Measurements from ENCODE around the gene RRM2.
"Not testable (repeated sequence)": the region's sequence is repeated elsewhere in the genome, so short reads cannot be mapped to it uniquely, and the experiment has no call there.

The RRM2 gene

DNA sequence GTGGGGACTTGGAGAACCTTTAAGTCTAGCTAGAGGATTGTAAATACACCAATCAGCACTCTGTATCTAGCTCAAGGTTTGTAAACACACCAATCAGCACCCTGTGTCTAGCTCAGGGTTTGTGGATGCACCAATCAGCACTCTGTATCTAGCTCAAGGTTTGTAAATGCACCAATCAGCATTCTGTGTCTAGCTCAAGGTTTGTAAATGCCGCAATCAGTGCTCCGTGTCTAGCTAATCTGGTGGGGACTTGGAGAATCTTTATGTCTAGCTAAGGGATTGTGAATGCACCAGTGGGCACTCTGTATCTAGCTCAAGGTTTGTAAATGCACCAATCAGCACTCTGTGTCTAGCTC lies 30.7 kb upstream of the RRM2 start:
- not testable (repeated sequence) for DNase-seq

DNA sequence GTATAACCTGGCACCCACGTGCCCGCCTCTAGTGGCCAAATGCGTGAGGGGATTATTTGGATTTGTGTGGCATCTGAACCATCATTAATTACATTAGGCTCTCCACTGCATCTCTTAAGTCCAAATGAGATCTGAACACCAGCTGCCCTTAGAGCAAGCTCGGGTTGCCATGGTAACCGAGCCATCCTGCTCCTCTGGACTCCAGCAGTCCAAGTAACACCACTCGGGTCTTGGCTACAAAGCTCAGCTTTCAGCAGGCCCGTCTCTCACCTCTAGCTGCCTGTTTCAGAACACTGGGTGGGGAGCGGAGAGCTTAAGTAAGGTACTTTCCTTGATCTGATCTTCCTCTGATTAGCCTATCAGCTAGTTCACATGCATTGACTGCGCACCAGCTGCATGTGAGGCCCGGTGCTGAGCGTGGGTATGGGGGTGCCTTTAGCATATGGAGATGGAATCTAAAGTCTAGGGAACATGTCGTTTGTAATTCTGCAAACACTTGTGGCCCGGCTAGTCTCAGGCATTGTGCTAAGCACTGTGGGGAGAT lies 28.2 kb upstream of the RRM2 start:
- no peak for DNase-seq

DNA sequence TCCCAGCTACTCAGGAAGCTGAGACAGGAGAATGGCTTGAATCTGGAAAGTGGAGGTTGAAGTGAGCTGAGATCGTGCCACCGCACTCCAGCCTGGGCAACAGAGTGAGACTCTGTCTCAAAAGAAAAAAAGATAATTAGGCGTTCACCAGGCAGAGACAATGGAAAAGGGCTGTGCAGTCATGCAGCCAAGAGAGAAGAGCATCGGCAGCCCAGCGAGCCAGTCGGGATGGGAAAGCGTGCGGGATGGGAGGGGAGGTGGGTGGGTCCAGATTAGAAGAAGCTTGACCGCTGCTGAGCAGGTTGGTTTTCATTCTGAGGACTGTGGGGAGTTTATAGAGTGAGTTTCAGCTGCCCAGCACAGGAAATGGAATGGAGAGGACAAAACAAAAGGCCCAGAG lies 27.4 kb upstream of the RRM2 start:
- DNase-seq: no peak

DNA sequence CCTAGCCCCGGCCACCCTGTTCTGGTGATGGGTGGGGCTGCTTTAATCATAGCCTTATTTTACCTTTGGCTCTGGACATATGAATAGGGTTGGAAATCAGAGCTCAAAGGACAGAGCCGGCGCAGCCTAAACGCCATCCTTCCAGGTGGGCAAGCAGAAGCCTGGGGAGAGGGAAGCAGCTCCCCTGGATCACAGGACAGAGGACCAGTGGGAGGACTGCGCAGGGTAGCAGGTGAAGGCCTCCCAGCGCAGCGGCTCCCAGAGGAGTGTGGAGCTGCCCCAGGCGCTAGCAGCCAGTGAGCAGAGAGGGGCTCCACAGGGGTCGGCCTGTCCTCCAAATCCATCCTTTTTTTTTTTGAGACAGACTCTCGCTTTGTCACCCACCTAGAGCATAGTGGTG lies 25.9 kb upstream of the RRM2 start:
- DNase-seq: no peak

DNA sequence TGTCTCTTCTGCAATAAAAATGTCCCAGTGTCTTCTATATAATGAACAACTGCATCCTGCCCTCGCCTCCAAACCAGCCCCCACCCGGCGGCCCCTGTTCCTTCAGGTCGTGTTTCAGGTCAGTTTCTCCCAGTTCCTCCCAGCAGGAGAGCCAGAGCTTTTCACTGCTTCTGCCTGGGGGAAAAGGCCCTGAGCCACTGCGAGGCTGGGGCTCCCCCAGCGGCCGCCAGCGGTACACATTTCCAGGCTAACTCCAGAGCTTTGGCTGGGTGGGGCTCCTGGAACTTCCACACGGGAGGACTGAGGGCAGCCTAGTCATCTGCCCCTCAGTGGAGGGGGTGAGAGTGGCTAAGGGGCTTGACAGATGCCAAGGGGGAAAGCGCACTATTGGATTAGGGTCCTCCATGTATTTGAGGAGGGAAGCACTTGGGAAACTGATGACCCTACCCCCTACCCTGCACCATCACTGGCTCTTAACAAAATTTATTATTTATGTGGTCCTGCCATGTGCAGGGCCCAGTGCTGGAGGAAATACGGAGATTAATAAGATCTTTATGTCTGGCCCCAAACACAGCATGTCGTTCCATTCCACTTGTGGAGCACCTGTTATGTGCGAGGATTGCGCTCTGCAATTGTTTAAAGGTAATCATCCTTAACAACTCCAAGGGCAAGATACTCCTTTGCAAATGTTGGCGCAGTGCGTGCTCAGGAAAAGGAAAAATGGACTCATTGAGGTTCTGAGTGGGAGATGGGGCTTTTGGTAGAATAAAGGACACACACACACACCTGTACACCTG lies 25.0 kb upstream of the RRM2 start:
- peak; percentile 51 for DNase-seq

DNA sequence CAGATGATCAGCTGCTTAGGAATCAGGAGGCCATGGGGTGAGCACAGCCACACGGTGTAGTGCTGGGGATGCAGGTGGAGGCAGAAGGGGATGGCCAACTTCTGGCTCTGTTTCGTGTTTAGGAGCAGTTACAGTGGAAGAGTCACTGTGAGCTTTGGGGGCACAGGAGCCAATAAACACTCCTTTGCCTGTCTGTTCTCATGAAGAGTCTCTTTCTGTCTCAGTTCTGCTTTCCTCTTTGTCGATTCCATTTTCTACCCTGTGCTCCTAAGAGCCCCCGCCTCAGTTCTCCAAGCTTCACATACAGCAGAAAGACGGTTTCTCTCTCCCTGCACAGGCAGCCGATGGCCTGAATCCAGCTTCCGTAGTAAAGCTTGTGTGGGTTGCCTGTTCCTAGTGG lies 21.0 kb upstream of the RRM2 start:
- no peak for DNase-seq

DNA sequence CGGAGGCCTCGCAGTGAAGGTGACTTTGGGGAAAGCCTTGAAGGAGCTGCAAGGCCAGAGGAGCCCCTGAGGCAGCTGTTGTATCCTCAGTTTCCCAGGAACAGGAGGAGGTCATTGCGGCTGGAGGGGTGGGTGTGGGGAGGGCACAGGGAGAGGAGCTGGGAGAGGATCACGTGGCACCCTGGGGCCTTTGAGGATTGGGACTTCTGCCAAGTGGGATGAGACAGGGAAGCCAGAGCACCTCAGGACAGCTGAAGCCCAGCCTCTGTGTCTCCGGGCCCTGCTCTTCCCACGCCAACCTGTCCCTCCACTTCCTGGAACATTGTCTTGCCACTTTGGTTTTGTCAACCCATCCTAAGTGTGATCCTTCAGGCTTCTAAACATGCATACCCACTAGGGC lies 19.4 kb upstream of the RRM2 start:
- DNase-seq: no peak

DNA sequence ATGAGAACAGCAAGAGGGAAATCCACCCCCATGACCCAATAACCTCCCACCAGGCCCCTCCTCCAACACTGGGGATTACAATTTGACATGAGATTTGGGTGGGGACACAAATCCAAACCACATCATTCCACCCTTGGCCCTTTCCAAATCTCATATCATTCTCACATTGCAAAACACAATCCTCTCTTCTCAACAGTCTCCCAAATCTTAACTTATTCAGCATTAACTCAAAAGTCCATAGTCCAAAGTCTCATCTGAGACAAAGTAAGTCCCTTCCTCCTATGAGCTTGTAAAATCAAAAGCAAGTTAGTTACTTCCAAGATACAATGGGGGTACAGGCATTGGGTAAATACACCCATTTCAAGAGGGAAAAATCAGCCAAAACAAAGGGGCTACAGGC lies 17.6 kb upstream of the RRM2 start:
- DNase-seq: not testable (repeated sequence)

DNA sequence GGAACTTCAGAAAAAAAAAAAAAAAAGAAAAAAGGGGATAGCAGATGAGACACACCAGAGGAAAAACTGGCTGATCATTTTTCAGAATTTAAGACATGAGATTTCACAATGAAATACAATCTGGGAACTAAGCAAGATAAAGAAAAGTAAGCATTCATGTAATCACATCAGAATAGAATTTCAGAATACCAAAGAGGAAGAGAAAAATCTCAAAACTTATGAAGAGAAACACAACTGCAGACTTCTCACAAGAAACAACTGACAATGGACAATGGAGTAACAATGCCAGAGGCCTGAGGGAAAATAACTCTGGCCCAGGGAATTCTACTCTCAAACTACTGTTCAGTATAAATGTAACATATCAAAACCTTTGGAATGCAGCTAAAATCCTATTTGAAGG lies 13.2 kb upstream of the RRM2 start:
- DNase-seq: no peak

DNA sequence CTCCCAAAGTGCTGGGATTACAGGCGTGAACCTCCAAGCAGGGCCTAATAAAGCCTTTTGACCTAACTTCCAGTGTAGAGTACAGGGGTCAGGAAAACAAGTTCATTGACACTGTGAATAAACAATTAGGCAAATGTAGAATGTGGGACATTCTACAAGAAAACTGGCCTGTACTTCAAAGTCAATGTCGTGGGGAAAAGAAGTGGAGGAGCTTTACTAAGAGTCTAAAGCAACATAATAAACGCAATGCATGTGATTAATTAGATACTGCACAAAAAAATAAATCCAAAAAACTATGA lies 3.6 kb upstream of the RRM2 start:
- DNase-seq: no peak

DNA sequence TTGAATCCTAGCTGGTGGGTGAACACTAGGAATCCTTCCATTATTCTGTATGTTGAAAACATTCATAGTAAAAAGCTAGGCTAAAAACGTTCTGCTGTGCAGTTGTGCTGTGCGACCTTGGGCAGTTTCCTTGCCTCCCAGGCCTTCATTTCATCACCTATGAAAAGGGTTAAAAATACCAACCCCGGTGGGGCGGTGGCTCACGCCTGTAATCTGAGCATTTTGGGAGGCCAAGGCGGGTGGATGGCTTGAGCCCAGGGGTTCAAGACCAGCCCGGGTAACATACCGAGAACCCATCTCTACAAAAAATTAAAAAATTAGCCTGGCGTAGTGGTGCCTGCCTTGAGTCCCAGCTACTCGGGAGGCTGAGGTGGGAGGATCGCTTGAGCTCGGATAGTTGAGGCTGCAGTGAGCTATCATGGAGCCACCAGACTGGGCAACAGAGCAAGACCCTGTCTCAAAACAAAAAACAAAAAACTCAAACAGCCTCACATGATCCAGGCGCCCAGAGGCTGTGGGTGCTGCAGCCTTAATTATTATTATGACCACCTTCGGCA lies 2.9 kb upstream of the RRM2 start:
- DNase-seq: no peak

DNA sequence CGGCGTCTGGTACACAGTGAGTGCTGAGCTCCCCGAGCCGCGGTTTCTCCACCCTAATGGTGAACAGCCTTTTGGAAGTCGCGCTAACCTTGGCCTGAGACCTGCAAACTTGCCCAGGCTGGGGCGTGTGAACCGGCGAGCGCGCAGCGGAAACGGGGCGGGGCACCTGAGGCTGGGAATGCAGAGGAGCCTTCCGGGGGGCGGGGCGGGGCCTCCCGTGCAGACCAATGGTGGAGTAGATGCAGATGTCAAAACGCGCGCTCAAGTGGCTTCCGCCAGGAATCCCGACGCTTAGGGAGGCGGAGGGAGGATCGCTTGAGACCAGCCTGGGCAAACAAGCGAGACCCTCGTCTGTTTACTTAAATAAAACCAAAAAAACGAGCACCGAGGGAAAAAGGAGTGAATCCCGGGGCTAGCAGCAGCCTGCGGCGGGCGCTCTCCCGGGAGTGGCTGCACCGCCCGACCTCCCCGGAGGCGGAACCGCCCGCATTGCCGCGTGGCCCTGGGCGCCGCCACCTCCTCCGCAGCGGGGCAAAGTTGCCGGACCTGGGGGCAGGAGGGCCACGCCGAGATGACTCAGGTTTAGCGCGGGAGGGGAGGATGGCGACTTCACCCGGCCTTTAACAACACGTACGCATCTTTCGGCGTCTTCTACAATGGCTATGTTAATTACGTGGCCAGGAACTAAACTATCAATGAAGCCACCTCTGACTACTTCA lies 2.2 kb upstream of the RRM2 start:
- peak; percentile 90 for DNase-seq

DNA sequence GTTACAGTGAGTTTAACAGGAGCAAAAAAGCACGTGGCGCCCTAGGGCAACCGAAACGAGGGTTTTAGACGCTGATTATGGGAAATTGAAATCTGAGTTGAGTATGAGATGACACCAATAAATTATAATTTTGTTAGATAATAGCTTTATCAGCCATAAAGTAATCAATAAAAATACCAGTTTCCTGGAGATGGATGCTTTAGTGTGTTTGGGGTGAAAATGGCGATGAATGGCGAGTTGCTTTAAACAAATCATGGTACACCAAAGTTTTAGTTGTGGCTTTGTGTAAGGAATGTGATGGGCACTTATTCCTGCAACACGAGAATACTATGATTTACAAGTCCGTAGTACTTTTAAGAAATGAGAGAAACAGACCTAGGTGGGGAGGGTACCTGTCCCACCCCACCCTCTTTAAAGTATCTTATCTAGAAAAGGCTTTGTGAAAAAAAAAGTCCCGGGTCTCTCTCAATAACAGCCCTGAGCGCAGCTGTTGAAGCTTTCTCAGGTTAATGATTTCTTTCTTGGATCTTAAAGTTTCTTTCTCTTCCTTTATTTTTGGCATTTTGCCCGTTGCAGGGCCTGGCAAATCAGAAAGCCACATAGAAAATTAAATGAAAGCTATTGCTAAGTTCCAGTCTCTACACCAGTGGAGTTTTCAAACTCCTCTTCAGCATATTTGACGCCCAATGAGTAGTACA lies 1.5 kb upstream of the RRM2 start:
- DNase-seq: no peak

DNA sequence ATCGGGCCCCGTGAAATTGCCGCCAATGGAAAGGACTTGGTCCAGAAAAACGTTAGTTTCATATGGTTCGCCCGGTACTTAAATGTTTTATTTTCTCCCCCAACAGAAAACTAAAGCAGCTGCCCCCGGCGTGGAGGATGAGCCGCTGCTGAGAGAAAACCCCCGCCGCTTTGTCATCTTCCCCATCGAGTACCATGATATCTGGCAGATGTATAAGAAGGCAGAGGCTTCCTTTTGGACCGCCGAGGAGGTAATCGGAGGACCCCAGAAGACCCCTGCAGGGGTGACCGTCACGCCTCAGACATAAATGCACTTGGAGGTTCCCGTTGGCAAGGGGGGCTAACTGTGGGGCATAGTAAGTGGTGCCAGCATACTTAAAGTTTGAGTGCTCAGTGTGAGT lies 742 bp downstream of the RRM2 start:
- no peak for DNase-seq

DNA sequence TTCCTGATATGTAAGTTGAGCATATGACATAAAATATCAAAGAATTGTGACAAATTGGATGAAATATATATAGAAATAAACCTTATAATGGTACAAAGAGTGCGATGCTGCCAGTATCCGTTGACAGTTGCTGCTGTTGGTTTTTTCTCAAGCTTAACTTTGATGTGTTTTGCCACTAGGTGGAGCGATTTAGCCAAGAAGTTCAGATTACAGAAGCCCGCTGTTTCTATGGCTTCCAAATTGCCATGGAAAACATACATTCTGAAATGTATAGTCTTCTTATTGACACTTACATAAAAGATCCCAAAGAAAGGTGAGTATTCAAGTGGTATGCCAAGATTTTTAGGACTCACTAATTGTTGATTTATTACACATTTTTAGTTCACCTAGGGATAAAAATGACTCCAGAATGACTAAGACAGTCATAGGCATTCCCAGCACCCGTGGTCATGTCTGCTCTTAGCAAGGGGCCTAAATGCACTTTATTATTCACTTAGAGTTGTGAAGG lies 2.1 kb downstream of the RRM2 start:
- no peak for DNase-seq

DNA sequence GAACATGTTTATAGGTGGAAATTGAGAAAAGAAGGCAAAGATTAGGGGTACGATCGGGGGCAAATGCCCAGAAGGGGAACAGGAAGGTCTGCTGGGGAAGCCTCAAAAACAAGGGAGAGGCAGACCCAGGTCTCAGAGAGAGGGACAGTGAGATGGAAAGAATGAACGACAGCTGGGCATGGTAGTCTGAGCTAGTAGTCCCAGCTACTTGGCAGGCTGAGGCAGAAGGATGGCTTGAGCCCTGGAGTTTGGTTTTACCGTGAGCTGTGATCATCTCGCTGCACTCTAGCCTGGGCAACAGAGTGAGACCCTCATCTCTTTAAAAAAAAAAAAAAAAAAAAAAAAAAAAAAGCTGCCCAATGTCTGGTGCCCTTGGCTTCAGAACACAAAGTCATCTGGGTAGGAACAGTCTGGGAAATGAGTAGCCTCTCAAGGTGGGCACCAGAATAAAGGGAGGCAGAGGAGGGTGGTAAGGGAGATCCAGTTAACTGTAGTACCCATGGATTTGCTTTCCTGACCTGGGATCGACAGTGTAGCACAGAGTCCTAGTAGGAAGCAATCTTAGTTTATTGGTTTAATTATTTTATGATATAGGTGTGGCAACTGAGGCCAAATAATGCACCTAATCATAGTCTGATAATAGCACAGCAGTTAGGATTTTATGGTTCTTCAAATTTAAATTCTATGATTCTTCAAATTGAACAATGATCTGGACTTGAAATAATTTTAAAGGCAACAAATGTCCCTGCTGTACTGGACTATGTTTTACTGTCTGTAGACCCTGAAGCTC lies 3.5 kb downstream of the RRM2 start:
- DNase-seq: no peak

DNA sequence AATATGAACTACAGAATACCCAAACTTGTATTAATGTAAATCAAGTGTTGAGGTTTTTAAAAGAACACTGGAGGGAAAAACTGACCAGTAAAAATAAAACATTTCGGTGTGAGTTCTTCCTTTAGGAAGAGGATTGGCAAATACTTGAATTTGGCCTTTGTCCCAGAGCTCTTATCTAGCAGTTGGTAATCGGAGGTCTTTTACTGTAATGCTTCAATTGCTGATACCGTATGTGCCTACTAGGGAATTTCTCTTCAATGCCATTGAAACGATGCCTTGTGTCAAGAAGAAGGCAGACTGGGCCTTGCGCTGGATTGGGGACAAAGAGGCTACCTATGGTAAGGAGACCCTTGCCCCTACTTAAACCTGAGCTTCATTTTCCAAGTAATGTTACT lies 4.1 kb downstream of the RRM2 start:
- DNase-seq: no peak

DNA sequence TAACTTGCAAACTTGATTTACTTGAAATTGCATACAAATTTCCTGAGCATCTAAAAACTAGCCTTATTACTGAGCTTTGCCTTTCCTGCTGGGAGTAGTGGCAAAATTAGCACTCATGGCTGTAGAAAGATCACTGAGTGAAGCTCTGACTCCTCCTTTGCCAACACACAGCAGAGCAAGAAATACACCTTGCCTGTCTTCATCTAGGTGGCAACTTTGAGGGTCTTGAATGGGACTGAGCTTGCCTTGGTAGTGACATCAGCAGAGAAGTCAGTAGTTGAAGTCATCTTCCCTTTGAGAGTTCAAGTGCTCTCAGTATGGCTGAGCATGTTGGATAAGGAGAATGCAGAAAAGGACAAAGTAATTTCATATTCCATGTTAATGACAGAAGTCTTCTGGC lies 5.9 kb downstream of the RRM2 start:
- no peak for DNase-seq

DNA sequence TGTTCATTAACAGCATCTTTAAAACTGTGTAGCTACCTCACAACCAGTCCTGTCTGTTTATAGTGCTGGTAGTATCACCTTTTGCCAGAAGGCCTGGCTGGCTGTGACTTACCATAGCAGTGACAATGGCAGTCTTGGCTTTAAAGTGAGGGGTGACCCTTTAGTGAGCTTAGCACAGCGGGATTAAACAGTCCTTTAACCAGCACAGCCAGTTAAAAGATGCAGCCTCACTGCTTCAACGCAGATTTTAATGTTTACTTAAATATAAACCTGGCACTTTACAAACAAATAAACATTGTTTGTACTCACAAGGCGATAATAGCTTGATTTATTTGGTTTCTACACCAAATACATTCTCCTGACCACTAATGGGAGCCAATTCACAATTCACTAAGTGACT lies 7.0 kb downstream of the RRM2 start:
- no peak for DNase-seq

DNA sequence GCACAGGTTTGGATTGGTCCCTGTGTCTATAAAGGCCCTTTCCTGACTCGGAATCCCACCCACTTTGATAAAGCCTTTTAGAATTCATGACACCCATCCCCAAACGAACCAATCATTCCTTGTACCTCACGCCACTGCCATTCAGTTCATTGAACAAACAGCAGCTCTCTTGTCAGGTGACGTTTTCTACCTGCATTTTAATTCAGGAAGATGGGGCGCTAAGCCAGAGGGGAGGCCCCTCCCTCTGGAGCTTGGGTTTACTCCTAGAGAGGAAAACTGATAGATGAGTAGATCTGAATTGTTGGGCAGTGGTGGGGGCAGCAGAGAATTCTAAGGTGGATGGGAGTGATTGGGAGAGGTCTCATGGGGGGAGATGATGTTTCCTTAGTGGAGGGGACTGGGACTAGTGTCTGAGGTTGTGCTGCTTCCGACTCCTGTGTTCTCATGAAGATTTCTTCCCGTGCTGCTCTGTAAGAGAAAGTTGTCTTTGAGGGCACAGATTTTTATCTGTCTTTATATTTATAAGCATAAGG lies 9.6 kb downstream of the RRM2 start:
- DNase-seq: no peak

DNA sequence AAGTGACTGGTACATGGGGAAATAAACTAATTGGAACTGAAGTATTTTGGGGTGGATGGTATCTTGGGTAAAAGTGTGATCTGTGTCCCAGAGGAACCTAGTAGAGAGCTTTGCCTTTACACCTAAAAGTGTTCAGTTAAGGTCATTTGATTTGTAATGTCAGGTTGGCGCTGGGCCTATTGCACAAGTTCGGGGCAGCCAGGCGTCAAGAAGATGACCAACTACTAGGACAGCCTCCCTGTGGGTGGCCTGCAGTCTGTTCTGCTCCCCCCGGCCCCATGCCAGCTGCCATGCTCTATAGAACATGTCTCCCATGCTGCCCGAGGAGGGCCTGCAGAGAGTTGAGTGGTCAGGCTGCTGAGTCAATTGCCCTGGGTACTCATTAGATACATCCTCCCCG lies 10.1 kb downstream of the RRM2 start:
- no peak for DNase-seq

DNA sequence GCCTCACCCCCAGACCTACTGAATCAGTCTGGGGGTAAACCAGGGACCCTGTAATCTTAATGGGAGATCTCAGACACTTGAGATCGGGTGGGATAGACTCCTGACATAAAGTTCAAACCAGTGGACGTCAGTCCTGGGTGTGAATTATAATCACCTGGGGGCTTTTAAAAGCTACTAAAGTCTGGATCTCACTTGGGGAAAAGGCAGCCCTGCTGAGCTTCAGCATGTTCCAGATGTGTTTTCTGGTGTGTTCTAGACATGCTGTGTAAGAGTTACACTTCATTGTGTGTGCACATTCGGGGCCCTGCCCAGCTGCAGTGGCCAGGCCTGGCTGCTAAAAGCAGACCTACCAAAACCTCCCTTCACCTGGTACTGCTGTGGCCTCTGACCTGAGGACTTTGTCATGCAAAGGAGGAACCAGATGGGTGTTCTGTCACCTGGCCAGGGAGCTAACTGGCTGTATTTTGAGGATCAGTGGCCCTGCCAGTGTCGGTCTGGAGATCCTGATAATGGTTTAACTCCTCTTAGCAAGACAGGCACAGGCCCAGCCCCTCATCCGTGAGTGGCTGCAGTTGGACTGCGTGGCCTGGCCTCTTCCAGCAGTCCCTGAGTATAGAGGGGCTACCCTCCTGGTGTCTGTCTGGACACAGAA lies 10.6 kb downstream of the RRM2 start:
- DNase-seq: no peak
